Transverse colon (tissue), 4 donors: Measurements from ENCODE around the gene TRAM2.

ENCODE experiments used
- CTCF ChIP-seq, 5 experiments: fragments of 200-600 bp in 3 of 5; fragments of 450-650 bp in 2 of 5; sonication (generic) in 3 of 5; IDR thresholded peaks; 1 replicate in 2 of 5; 2 replicates in 3 of 5; pipeline ENCODE4 v1.5.1; 2016 to 2017; ENCODE audit warnings: antibody characterized with exemption in 5 of 5, inconsistent platforms in 3 of 5, mild to moderate bottlenecking in 2 of 5, moderate library complexity in 1 of 5
- EP300 ChIP-seq: sonication (generic); formaldehyde crosslinking; IDR thresholded peaks from one replicate; pipeline ENCODE4 v1.6.1; 2017; ENCODE audit warnings: antibody characterized with exemption, low read depth
- POLR2A ChIP-seq: fragments of 450-650 bp; IDR thresholded peaks from one replicate; pipeline ENCODE4 v1.6.1; 2016; ENCODE audit warnings: antibody characterized with exemption, mild to moderate bottlenecking, moderate library complexity
- POLR2AphosphoS5 ChIP-seq, 3 donors: sonication (generic); formaldehyde crosslinking; IDR thresholded peaks; one replicate each; pipeline ENCODE4 v1.6.1; 2016; ENCODE audit warnings: antibody characterized with exemption in 3 of 3

GRCh38 chr6:52573295-52573694 lies 3.6 kb downstream of the TRAM2 start:
- no peak for TF ChIP-seq EP300
- no peak for TF ChIP-seq CTCF (IDR thresholded peaks at IDR 0.05)
- no peak for TF ChIP-seq POLR2A
- no peak for TF ChIP-seq POLR2AphosphoS5 (IDR thresholded peaks at IDR 0.05)
